Measurements from ENCODE around the gene GAL3ST3.

DNA sequence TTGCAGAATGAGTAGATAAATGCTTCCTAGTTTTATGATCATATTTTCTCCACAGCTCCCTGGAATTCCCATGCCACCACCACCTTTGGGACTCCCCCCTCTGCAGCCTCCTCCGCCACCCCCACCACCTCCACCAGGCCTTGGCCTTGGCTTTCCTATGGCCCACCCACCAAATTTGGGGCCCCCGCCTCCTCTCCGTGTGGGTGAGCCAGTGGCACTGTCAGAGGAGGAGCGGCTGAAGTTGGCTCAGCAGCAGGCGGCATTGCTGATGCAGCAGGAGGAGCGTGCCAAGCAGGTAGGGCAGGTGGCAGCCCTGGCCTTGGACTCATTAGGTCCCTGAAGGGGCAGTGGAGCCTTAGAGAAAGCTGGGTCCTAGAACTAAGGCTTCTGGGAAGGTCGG is 6.1 kb upstream of the GAL3ST3 start:
- TF ChIP-seq, protein P1, sequence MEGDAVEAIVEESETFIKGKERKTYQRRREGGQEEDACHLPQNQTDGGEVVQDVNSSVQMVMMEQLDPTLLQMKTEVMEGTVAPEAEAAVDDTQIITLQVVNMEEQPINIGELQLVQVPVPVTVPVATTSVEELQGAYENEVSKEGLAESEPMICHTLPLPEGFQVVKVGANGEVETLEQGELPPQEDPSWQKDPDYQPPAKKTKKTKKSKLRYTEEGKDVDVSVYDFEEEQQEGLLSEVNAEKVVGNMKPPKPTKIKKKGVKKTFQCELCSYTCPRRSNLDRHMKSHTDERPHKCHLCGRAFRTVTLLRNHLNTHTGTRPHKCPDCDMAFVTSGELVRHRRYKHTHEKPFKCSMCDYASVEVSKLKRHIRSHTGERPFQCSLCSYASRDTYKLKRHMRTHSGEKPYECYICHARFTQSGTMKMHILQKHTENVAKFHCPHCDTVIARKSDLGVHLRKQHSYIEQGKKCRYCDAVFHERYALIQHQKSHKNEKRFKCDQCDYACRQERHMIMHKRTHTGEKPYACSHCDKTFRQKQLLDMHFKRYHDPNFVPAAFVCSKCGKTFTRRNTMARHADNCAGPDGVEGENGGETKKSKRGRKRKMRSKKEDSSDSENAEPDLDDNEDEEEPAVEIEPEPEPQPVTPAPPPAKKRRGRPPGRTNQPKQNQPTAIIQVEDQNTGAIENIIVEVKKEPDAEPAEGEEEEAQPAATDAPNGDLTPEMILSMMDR (IDR thresholded peaks at IDR 0.05; ENCODE audit: insufficient read depth, low read depth, low read length), result no peak
- TF ChIP-seq EZH2 (IDR thresholded peaks at IDR 0.05; ENCODE audit: insufficient read depth, low read length), result no peak
